DOHH2 (cell line): ENCODE results near the gene MTHFD2L.

Source experiments
- EZH2phosphoT487 ChIP-seq: fragments of 200-600 bp; sonication (generic); IDR thresholded peaks from 2 replicates; pipeline ENCODE4 v1.6.1; 2017; ENCODE audit warnings: borderline replicate concordance, mild to moderate bottlenecking, antibody characterized with exemption, low read length, moderate library complexity, mixed read lengths
- TF ChIP-seq, protein P1 (sequence below): fragments of 200-600 bp; sonication (generic); IDR thresholded peaks from one replicate; pipeline ENCODE4 v1.5.1; 2014; ENCODE audit warnings: antibody characterized with exemption, mild to moderate bottlenecking, low read depth, low read length; ENCODE audit not compliant: poor library complexity, severe bottlenecking

- TF ChIP-seq, protein P1, sequence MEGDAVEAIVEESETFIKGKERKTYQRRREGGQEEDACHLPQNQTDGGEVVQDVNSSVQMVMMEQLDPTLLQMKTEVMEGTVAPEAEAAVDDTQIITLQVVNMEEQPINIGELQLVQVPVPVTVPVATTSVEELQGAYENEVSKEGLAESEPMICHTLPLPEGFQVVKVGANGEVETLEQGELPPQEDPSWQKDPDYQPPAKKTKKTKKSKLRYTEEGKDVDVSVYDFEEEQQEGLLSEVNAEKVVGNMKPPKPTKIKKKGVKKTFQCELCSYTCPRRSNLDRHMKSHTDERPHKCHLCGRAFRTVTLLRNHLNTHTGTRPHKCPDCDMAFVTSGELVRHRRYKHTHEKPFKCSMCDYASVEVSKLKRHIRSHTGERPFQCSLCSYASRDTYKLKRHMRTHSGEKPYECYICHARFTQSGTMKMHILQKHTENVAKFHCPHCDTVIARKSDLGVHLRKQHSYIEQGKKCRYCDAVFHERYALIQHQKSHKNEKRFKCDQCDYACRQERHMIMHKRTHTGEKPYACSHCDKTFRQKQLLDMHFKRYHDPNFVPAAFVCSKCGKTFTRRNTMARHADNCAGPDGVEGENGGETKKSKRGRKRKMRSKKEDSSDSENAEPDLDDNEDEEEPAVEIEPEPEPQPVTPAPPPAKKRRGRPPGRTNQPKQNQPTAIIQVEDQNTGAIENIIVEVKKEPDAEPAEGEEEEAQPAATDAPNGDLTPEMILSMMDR: no peak
- no peak for TF ChIP-seq EZH2phosphoT487
These were observed 5.1 kb upstream of the MTHFD2L start for GRCh38 chr4:74152836-74153235.
